Activated CD4-positive, alpha-beta T cell treated with anti-CD3 and anti-CD28 coated beads for 36 hours (primary cell): Measurements from ENCODE around the gene CABLES2. TPM values are rescaled to one million over a fixed set of nuclear protein-coding genes. Genes with fewer than 3 reads are reported as not detected.

Source experiments
- ATAC-seq: fragments of 200-7000 bp; cut with Tn5 transposase; one replicate; pipeline ENCODE4 v1.10.0; 2021; ENCODE audit warnings: mild to moderate bottlenecking, moderate library complexity
- CTCF ChIA-PET: fragments of 350-600 bp; sonication (Branson Sonifier 250); formaldehyde crosslinking; loops from one replicate; lab custom pipeline; 2021; ENCODE audit warnings: antibody characterized with exemption; lab: Charles Lee
- POLR2A ChIA-PET: fragments of 350-600 bp; sonication (Branson Sonifier 250); formaldehyde crosslinking; loops from one replicate; lab custom pipeline; 2021; ENCODE audit warnings: antibody characterized with exemption, inconsistent platforms; lab: Charles Lee
- DNase-seq: peaks from one replicate; pipeline ENCODE4 v3.0.0-alpha.2; 2020
- H3K27ac Mint-ChIP-seq: one replicate; pipeline ENCODE4 v1.8.0; 2021; ENCODE audit warnings: mixed read lengths
- H3K27me3 Mint-ChIP-seq: one replicate; pipeline ENCODE4 v1.8.0; 2021; ENCODE audit warnings: mixed read lengths
- H3K36me3 Mint-ChIP-seq: one replicate; pipeline ENCODE4 v1.8.0; 2021; ENCODE audit warnings: low read depth, mixed read lengths
- H3K4me1 Mint-ChIP-seq: one replicate; pipeline ENCODE4 v1.8.0; 2021; ENCODE audit warnings: mixed read lengths
- H3K4me3 Mint-ChIP-seq: one replicate; pipeline ENCODE4 v1.8.0; 2021; ENCODE audit warnings: mild to moderate bottlenecking, moderate library complexity, mixed read lengths
- H3K9me3 Mint-ChIP-seq: one replicate; pipeline ENCODE4 v1.8.0; 2021; ENCODE audit warnings: low read depth, mixed read lengths
- intact Hi-C, 2 experiments: fragments of 100-400 bp; cut with DNase I in 1 of 2; cut with micrococcal nuclease in 1 of 2; formaldehyde crosslinking; loops; one replicate each; pipeline versions ENCODE4 v1.14.2 to v1.15.1; 2022 to 2024; cut with DNase I, micrococcal nuclease
- total RNA-seq, 2 experiments: library from RNA; stranded (reverse); gene quantifications; one replicate each; pipeline ENCODE4 v1.2.3, GENCODE V29; 2021

Gene CABLES2
- total RNA-seq, 2 experiments from 2014 or later = 6.4 to 7.6 TPM

- Mint-ChIP-seq H3K27ac (no peak overlapping the region), H3K27me3 (peaks cover 17% of the 10 kb centered on the region), H3K4me1 (peaks cover 3% of the 10 kb centered on the region), H3K9me3 (no peaks in the 10 kb centered on the region), H3K36me3 (no peaks in the 10 kb centered on the region), H3K4me3 (no peak overlapping the region)
- ATAC-seq (no peak), DNase-seq (no peak)
- CTCF ChIA-PET = interaction anchor here (1.0 to 1.3 kb wide), 3 partner anchors 18 to 45 kb away, joined by 4 to 8 read pairs (median 5); no protein-coding TSS in a partner anchor
- intact Hi-C loops = loop anchor here in 1 of 2 experiments (5.0 kb wide), 1 partner anchor 63 kb away; the partner anchor contains the start of gene ADRM1
- POLR2A ChIA-PET = no interaction called here
Observed at GRCh38 chr20:62364911-62365736, 42.0 kb downstream of the CABLES2 start.

- Mint-ChIP-seq H3K9me3 (no peaks in the 10 kb centered on the region), H3K36me3 (no peaks in the 10 kb centered on the region), H3K4me1 (no peaks in the 10 kb centered on the region), H3K27ac (no peak overlapping the region), H3K27me3 (peaks cover 14% of the 10 kb centered on the region), H3K4me3 (no peak overlapping the region)
- no peak for DNase-seq
- ChIA-PET CTCF (interaction anchor here (0.6 to 1.3 kb wide), 4 partner anchors 13 to 46 kb away, joined by 3 to 8 read pairs (median 4); no protein-coding TSS in a partner anchor), POLR2A (interaction anchor here (0.5 to 0.6 kb wide), 2 partner anchors 14 to 16 kb away, joined by 3 read pairs; no protein-coding TSS in a partner anchor)
- ATAC-seq = no peak
- intact Hi-C loops = no loop called here
Observed at GRCh38 chr20:62363920-62364851, 42.9 kb downstream of the CABLES2 start.

GRCh38 chr20:62362991-62363919 is 43.8 kb downstream of the CABLES2 start:
- ATAC-seq = no peak
- ChIA-PET POLR2A (no interaction called here), CTCF (interaction anchor here (0.6 kb wide), 1 partner anchor 12 kb away, joined by 3 read pairs; no protein-coding TSS in a partner anchor)
- Mint-ChIP-seq H3K27me3 (peaks cover 11% of the 10 kb centered on the region), H3K4me3 (no peak overlapping the region), H3K4me1 (no peaks in the 10 kb centered on the region), H3K36me3 (no peaks in the 10 kb centered on the region), H3K27ac (no peak overlapping the region), H3K9me3 (no peaks in the 10 kb centered on the region)
- no peak for DNase-seq
- intact Hi-C loops = no loop called here

- H3K4me3 Mint-ChIP-seq = no peak overlapping the region
- CTCF ChIA-PET = no interaction called here
- H3K36me3 Mint-ChIP-seq = no peaks in the 10 kb centered on the region
- intact Hi-C loops = no loop called here
- no peak for ATAC-seq
- POLR2A ChIA-PET = no interaction called here
- no peak for DNase-seq
- H3K4me1 Mint-ChIP-seq = no peaks in the 10 kb centered on the region
- H3K27ac Mint-ChIP-seq = no peak overlapping the region
- peaks cover 10% of the 10 kb centered on the region for H3K27me3 Mint-ChIP-seq
- no peaks in the 10 kb centered on the region for H3K9me3 Mint-ChIP-seq
Observed at GRCh38 chr20:62362590-62362940, 44.5 kb downstream of the CABLES2 start.

- Mint-ChIP-seq H3K9me3 (no peaks in the 10 kb centered on the region), H3K36me3 (no peaks in the 10 kb centered on the region), H3K27ac (no peak overlapping the region), H3K4me3 (no peak overlapping the region), H3K27me3 (peaks cover 10% of the 10 kb centered on the region), H3K4me1 (no peaks in the 10 kb centered on the region)
- POLR2A ChIA-PET = no interaction called here
- intact Hi-C loops = no loop called here
- ATAC-seq (no peak), DNase-seq (no peak)
- CTCF ChIA-PET = no interaction called here
Observed at GRCh38 chr20:62361799-62362589, 45.1 kb downstream of the CABLES2 start.

GRCh38 chr20:62360854-62361798 is 46.0 kb downstream of the CABLES2 start:
- no peaks in the 10 kb centered on the region for H3K9me3 Mint-ChIP-seq
- ChIA-PET CTCF (no interaction called here), POLR2A (no interaction called here)
- H3K36me3 Mint-ChIP-seq = no peaks in the 10 kb centered on the region
- H3K27ac Mint-ChIP-seq = no peak overlapping the region
- ATAC-seq (no peak), DNase-seq (no peak)
- intact Hi-C loops = no loop called here
- no peak overlapping the region for H3K4me3 Mint-ChIP-seq
- peaks cover 12% of the 10 kb centered on the region for H3K27me3 Mint-ChIP-seq
- no peaks in the 10 kb centered on the region for H3K4me1 Mint-ChIP-seq

- POLR2A ChIA-PET = no interaction called here
- no peaks in the 10 kb centered on the region for H3K9me3 Mint-ChIP-seq
- intact Hi-C loops = no loop called here
- H3K27ac Mint-ChIP-seq = no peak overlapping the region
- no peak overlapping the region for H3K4me3 Mint-ChIP-seq
- CTCF ChIA-PET = no interaction called here
- ATAC-seq (no peak), DNase-seq (no peak)
- no peaks in the 10 kb centered on the region for H3K36me3 Mint-ChIP-seq
- H3K4me1 Mint-ChIP-seq = no peaks in the 10 kb centered on the region
- peaks cover 2% of the 10 kb centered on the region for H3K27me3 Mint-ChIP-seq
Observed at GRCh38 chr20:62359491-62360121, 47.5 kb downstream of the CABLES2 start.

GRCh38 chr20:62359043-62359490 is 48.0 kb downstream of the CABLES2 start:
- no peak for DNase-seq
- Mint-ChIP-seq H3K4me3 (no peak overlapping the region), H3K36me3 (no peaks in the 10 kb centered on the region), H3K9me3 (no peaks in the 10 kb centered on the region), H3K4me1 (no peaks in the 10 kb centered on the region), H3K27ac (no peak overlapping the region), H3K27me3 (peaks cover 2% of the 10 kb centered on the region)
- ChIA-PET CTCF (no interaction called here), POLR2A (interaction anchor here (0.6 kb wide), 1 partner anchor 917 kb away, joined by 3 read pairs; no protein-coding TSS in a partner anchor)
- ATAC-seq = no peak
- intact Hi-C loops = no loop called here
